GM21529 (cell line): ENCODE data around the gene RASGRP3.
A peak's percentile ranks its signal among the peaks of the same experiment; 100 is the strongest.
"Not testable (repeated sequence)": the region's sequence is repeated elsewhere in the genome, so short reads cannot be mapped to it uniquely, and the experiment has no call there.

Experiments used
- ATAC-seq: cut with Tn5 transposase; IDR thresholded peaks from one replicate; pipeline ENCODE4 v1.9.1; 2021; ENCODE audit not compliant: unreplicated experiment

RASGRP3 gene

DNA sequence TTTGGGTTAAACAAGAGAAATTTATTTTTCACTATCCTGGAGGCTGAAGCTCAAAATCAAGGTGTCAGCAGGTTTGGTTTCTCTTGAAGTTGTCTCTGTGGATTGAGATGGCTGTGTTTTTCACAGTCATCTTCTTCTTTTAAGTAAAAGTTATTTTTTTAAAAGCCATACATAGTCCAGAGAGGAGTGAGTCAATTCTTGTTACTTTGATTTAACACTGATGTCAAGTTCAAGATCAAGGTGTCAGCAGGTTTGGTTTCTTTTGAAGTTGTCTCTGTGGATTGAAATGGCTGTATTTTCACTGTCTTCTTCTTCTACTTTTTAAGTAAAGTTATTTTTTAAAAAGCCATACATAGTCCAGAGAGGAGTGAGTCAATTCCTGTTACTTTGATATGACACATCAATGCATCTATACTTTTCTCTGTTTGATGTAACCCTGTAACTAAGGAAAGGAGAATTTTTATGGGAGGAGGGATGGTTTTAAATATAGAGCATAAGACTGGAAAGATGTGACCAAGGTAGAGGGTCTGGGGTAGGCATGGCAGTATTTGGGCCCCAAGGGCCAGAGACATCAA lies 22.5 kb upstream of the RASGRP3 start:
- ATAC-seq = no peak

DNA sequence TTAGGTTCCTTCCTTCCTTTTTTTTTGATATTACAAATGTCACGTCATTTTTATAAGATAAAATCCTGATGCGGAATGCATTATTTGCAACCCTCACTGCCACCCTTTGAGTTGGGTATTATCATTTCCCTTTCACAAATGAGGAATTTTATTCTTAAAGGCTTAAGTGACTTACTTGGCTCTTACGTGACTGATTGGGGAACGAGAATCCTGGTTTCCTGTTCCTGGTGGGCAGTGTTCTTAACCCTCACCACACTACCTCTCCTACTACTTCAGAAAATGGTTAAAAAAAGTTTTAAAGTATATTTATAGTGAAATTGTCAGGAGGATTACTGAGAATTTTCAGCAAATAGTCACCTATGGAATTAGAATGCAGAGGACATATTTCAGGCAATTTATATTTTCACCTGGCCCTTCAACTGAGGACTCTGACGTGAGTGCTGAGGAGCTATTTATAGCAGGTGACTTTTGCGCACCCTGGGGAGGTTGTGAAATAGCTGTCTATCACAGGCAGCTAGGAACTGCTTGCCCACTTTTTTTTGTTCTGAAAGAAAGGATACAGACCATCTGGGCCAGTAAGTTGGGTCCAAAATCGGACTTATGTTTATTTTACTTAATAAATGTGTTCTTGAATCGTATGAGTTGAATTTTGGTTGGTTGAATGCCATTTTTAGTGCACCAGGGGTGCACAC lies 18.7 kb upstream of the RASGRP3 start:
- ATAC-seq = peak; percentile 95

DNA sequence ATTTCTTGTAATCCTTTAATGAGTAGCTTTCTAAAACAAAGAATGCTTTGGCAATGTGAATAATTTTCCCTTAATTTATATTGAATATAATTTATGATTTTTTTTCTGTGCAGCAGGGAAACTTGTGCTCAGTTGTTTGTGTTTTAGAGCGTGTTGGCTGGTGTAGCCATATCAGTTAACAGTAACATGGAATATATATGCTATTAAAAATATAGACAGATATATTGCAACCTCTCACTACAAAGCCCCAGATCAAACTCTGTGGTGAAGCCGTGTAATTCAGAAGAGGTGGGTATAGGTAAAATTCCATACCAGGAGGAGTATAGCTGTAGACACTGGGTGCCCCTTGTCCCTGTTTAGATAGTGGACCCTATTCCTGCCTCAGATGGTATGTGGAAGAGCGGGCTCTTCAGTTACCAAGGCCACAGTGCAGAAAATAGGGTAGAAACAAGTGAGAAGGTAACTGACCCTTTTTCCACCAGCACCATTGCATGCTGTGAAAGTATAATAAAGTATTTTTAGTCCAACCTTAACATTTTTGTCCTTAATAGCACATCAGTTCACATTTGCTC lies 18.1 kb upstream of the RASGRP3 start:
- ATAC-seq = no peak

DNA sequence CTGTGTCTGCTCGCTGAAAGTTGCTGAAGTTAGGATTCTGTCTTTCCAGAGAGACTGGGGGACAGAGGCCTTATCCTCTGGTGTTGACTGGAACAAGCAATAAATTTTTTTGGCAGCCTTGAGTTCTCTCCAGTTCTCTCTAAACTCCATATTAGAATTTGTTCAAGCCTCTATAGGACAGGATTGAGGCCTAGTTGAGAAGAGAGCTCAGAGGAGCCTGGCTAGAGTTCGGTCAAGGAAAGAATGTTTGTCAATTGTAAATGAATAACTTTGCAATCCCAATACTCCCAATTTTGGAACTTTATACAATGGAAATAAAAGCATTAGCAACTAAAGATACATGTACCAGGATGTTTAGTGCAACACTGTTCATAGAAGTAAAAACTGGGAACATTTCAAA lies 16.7 kb upstream of the RASGRP3 start:
- no peak for ATAC-seq

DNA sequence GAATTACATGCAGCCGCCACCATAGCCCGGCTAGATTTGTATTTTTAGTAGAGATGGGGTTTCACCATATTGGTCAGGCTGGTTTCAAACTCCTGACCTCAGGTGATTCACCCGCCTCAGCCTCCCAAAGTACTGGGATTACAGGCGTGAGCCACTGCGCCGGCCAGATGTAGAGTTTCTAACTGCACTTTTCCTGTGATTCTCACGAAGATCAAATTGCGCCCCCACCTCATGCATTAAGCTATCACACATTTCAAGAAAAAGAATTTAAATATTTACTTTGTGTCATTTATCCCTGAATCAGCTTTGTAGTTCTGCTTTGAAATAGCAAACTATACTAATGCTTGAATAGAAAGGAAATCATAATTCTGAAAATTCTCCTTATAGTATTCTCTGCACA lies 13.9 kb upstream of the RASGRP3 start:
- not testable (repeated sequence) for ATAC-seq

DNA sequence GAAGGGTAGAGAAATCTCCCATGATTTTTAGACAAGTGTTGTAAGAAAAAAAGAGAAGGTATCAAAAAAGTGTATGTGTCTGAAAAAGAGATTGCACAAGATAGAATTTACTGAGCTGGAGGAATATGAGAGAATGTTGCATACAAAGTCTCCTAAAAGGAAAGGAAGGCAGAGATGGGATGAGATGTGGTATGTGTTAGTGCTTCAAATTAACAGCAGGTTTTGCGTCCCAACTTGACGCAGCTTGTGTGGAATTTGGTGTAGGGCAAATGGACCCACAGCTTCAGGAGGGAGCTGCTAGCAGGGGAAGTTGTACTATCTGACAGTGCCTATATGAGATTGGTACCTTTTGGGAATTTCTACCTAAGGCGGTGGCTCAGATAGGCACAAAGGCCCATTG lies 9.0 kb upstream of the RASGRP3 start:
- no peak for ATAC-seq

DNA sequence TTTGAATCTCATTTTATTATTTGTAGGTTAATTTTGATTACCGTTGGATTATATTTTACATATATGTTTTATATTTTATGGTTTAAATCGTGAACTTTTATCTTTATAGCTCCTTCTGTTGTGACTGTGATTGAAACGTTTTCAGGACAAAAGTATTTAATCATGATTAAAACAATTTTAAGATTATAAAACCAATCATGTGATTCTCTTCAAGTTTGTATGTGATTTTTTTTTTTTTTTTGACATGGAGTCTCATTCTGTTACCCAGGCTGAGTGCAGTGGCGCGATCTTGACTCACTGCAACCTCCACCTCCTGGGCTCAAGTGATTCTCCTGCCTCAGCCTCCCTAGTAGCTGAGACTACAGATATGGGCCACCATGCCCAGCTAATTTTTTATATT lies 7.2 kb upstream of the RASGRP3 start:
- no peak for ATAC-seq

DNA sequence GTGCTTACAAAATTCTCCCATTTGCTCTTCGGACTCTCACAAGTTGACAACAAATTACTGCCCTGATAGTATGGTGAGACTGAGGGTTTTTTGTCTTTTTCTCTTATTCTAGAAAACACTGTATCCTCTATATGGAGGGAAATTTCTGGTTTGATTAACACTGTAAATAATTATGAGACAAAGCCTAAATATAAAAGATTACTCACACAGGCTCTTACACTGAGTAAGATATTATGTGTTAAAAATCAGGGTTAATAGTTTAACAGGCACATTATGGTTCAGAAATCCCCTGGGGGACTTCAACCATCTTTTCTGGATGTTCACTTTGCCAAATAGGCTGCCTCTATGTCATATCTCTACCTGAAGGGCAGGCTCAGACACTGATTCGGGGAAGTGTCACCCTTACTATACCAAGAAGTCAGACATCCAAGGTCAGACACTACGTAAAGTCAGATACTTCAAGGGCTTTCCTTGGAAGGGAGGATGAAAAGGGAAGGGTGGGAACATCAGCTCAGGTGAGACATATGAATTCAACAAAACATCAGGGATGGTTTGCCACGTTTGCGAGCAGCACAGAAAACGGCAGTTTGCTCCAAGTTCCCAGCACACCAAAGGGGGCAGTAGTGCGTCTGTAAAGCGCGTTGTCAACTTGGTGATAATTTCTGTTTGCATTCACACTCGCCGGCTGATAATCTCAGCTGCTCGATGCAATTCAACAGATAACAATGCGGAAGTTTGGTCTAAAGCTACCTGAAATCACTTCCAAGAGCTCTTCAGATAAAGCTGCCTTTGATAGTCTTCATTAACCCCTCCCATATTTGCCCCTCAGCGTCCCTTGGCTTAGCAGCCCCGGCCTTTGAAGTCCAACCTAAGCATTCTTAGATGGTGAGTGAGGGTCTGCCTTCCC lies 972 bp upstream of the RASGRP3 start:
- ATAC-seq = peak; percentile 48

DNA sequence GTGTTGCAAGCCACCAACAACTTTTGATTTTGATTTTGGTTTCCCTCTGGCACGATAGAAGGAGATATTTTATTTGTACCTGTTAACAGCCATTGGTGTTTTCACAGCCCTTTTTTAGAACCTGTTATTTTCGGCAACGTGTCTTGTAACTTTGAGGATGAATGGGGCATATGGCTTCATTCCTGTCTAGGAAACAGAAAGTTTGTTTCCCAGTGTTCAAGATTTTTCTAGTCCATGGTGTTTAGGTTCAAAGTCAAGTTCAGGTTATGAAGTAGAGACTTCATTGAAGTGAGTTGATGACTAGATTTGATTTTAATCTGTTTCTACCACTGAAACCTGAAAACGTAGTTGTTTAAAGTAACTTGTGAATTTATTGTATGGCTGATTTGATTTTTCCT lies 343 bp downstream of the RASGRP3 start:
- ATAC-seq = no peak

DNA sequence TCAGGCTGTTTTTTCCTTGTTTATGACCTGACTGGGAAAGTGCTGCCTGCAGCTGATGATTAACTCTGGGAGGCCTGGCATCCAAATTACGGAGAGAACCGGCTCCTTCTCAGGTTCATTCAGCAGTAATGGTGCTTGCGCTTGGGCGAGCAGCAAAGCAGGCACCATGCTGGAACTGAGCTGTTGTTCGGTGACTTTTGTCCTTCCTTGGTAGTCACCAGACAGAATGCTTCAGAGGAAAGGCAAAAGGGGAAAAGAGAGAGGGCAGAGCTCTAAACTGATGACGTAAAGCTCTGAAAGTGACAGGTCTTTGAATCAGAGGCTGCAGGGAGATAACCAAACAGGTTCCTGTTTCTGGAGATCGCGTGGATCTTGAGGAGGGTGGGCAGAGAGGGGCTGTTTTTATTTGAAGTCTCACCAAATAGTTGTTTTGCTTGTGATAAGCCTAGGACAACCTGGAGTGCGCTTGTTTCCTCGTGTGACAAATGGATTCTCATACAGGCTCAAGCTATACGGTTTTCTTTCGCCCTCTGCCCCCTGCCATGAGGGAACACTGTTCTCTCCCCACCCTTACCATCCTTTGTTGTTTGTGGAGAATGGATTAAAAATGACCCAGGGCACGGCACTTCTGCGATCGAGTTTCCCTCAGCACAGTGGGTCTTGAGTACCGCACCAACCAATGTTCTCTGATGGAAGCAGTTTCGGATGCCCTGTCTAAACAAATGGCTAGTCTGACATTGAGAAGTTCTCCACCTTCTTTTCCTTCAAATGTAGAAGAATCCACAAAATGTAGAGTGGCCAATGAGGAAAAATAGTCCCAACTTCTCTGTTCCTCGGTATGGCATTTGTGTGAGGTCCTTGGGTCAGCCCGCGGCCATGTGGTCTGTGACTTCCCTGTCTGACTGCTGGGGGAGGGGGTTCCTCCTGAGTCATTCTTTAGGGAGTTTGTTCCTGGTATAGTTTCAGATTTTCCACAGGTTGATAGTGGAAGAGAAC lies 1.3 kb downstream of the RASGRP3 start:
- peak; percentile 35 for ATAC-seq

DNA sequence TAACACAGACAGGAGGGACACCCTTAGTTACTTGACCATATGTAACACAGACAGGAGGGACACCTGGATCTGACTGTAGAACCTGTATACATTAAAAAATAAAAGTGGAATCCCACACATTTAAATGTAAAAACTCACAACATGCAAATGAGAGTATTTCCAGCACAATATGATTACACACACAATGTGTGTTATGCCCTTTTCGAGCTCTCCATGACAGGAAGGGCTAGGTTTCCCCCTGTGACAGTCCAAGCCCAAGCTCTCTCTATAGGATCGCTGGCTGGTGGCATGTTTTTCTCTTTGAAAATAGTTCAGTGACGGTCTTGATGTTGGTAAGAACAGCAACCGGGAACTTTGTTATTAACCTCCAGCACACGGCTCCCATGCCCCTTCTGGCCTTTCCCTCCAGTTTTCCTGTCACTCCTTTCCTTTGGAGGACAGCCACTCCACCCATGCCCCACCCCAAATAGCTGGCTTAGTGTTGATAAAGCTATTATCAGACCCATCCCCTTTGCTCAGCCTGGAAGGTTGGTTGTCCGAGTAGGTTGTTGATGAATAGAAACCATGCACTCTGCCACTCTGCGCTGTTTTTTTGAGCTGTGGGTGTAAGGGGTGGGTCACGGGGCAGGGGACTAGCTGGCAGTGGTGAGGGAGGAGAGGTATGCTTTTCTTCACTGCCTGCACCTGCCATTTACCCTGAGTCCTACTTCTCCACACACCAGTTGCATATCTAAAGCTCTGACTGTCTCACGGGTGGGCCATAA lies 2.7 kb downstream of the RASGRP3 start:
- ATAC-seq = no peak

DNA sequence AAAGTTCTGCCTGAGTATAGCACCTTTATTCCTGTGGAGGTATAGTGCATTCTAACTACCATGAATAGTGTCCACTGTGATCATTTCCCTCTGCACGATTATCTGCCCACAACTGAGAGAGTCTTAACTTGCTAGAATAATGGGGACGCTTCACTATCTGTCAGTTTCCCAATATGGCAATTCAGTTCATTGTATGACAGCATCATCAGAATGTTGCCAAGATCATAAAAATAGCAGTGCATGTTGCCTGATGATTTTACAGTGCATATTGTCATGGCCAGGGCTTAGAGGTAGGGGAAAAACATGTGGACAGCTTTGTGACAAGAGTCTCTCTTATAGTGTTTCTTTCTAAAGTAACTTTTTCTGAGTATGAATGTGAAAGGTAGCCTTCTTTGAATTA lies 6.1 kb downstream of the RASGRP3 start:
- no peak for ATAC-seq

DNA sequence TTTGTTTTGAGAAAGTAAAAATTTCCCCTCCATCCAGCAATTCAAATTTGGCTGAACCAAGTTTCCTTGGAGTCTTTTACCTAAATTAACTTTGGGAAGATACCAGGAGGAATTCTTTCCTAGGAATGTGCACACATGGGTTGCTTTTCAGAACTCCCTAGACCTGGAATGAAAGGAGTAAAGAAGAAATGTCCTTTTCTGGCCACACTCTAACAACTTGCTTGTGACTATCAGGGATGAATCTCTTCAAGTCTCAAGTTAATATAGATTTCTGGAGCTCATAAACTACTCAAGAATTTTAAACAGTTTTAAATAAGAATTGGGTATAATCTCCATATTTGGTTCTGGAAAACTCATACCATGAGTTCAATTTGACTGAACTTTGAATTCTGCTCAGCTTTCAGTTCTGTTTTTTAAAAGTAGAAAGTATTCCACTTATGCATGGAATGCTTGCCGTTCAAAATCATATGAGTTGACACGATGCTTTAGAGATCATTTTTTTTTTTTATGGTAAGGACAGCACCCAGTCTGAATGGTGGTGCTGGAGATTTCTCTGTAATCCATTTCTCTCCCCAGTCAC lies 7.7 kb downstream of the RASGRP3 start:
- ATAC-seq = peak; percentile 29

DNA sequence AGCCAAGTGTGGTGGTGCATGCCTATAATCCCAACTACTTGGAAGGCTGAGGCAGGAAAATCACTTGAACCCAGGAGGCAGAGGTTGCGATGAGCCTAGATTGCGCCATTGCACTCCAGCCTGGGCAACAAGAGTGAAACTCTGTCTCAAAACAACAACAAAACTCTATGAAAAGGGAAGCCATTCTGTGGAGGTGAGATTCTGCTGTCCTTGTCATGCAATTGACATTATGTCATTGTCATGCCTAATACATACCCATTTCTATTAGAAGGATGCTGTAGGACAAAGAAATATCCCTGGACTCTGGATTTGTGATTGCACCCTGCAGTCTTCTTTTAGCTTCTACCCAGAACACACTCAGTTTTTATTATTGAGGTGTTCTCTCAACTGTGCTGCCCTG lies 8.6 kb downstream of the RASGRP3 start:
- ATAC-seq = no peak

DNA sequence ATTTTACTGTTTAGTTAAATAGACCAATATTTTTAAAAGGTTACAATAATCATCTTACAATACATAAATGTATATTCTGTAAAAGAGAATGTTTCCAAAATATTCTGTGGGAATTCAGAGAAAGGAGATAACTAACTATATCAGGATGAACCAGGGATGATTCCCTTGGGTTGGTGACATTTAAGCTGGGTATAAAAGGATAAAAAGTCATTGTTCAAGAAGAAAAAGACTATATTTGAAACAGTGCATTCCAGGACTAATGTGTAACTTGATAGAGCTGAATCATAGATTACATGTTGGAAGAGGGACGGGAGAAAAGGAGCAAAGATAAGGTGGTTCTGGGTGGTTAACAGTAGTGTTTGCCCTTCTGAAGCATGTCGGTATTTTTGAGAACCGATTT lies 10.1 kb downstream of the RASGRP3 start:
- no peak for ATAC-seq

DNA sequence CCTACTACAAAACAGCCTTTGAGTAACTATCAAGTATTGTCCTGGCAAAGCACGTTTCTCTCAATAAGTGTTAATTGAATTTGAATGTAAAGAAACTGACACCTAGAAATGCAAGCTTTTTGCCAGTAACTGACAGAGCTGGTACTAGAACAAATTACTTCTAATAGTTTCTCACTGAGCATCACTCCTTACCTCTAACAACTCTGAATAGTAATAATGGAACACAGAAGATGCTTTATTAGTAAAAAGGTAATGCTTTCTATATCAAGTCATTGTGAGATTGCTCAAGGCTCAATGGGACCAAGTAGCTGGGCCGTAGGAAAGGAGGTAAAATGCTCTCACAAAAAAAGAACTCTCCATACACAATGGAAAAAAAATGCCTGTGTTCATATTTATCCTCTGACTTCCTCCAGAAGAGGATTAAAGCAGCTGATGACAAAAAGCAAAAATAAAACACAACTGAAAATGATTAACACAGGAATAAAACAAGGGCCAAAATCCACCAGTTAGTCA lies 11.8 kb downstream of the RASGRP3 start:
- peak; percentile 41 for ATAC-seq

DNA sequence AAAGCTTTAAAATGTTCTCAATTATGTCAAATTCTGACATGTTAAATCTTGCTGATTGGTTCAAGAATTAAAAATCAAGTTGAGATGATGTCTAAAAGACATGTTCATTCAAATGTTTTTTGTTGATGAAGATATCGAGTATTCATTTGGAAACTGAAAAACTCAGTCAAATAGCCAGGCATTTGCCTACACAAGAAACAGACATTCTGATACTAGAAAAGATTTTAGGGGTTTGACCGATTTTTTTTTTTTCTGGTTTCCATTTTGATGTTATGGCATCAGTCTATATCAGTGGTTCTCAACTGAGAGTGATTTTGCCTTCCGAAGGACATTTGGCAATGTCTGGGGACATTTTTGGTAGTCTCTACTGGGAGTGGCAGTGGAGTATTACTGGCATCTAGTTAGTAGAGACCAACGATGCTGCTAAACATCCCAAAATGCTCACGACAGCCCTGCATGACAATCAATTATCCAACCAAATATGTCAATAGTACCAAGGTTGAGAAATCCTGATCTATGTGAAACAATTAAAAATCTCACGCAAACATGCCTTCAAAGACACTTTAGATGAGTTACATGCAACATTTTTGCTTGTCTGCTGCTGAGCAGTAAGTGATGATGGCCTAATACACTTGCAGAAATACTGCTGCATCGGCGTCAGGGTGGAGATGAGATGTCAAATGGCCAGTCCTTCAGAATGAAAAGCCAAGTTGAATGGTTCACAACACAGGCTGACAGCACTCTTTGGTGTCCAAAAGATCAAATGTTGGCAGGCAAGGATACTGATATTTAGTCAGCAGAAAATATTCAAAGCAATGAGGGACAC lies 12.5 kb downstream of the RASGRP3 start:
- ATAC-seq = peak; percentile 55

DNA sequence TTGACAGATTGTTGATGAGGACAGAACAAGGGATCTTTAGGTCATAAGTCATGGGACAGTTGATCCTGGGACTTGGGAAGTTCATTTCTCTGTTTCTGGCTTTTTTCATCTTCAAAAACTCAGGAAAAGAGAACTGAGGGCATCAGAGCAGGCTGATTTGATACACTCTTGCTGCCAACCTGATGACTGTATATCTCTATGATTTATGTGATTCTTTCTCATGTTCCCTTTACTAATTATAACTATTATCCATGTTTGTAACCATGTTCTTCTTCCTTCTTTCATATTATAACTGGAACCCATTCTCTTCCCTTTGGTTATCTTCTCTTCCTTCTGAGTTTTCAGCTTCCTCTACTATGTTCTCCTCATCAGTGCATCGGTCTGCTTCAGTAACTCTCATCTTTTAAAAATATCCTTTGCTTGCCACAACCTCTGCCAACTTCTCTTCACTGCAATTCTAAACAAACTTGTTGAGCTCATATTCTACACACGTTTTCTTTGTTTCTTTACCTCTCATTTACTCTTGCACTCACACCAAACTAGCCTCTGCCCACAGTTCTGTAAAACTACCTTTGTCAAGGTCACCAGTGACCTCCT lies 13.5 kb downstream of the RASGRP3 start:
- no peak for ATAC-seq
